Lower lobe of right lung (tissue), 2 donors: ENCODE results near the gene PLEKHH2. TPM values are rescaled to one million over a fixed set of nuclear protein-coding genes. Genes with fewer than 3 reads are reported as not detected.

Experiments
- ATAC-seq, 2 donors: fragments of 200-7000 bp; cut with Tn5 transposase; one replicate each; pipeline ENCODE4 v1.9.1; 2020 to 2022; ENCODE audit warnings: mild to moderate bottlenecking in 2 of 2, moderate library complexity in 2 of 2
- DNase-seq: peaks from one replicate; pipeline ENCODE4 v3.0.0-alpha.2; 2020
- H3K27ac ChIP-seq: fragments of 200-600 bp; one replicate; pipeline ENCODE4 v1.8.0; 2022
- H3K27me3 ChIP-seq: fragments of 200-600 bp; one replicate; pipeline ENCODE4 v1.8.0; 2022; ENCODE audit warnings: low read depth
- H3K36me3 ChIP-seq: fragments of 200-600 bp; one replicate; pipeline ENCODE4 v1.8.0; 2022; ENCODE audit warnings: mild to moderate bottlenecking
- H3K4me1 ChIP-seq: fragments of 200-600 bp; one replicate; pipeline ENCODE4 v1.8.0; 2022
- H3K4me3 ChIP-seq: fragments of 200-600 bp; one replicate; pipeline ENCODE4 v1.8.0; 2022; ENCODE audit warnings: mild to moderate bottlenecking
- H3K9me3 ChIP-seq: fragments of 200-600 bp; one replicate; pipeline ENCODE4 v1.8.0; 2022
- intact Hi-C: fragments of 100-400 bp; cut with DNase I; formaldehyde crosslinking; loops from one replicate; pipeline ENCODE4 v1.11.0; 2022
- total RNA-seq: library from RNA; stranded (reverse); fragmentation: NEBNext Ultra II Directional; extraction: Animal tissue kit (Norgen Biotek cat#: 25700); gene quantifications from one replicate; pipeline ENCODE4 v1.2.1, GENCODE V29; 2021
- TF ChIP-seq, protein P1 (sequence below): fragments of 200-600 bp; IDR thresholded peaks from one replicate; pipeline ENCODE4 v1.8.0; 2022; ENCODE audit warnings: antibody characterized with exemption, mild to moderate bottlenecking
- donor health status: DM: no; HTN: yes; CAD: no; lungs with severe emphysema.

Gene PLEKHH2
- total RNA-seq, 1 donor from 2014 or later = 42.0 TPM

DNA sequence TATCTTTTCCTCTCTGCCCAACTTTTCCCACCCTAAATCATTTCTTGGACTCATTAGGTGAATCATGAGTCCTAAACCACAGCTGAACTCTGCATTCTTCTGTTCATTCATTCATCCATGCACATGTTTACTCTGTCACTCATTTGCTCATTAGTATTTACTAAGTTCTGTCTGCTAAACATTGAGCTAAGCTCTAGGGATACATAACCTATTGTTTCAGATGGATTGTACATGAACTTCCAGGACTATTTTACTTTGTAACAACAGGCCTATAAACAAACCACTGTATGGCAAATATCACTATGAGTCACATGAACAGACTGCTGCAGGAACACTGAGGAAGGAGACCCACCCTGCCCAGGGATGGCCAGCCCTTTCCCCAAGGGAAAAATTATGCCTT, 122.1 kb downstream of the PLEKHH2 start:
- ATAC-seq (no peak), DNase-seq (no peak)
- intact Hi-C loops = no loop called here
- H3K4me1 ChIP-seq = no peaks in the 10 kb centered on the region
- no peaks in the 10 kb centered on the region for H3K9me3 ChIP-seq
- TF ChIP-seq, protein P1, sequence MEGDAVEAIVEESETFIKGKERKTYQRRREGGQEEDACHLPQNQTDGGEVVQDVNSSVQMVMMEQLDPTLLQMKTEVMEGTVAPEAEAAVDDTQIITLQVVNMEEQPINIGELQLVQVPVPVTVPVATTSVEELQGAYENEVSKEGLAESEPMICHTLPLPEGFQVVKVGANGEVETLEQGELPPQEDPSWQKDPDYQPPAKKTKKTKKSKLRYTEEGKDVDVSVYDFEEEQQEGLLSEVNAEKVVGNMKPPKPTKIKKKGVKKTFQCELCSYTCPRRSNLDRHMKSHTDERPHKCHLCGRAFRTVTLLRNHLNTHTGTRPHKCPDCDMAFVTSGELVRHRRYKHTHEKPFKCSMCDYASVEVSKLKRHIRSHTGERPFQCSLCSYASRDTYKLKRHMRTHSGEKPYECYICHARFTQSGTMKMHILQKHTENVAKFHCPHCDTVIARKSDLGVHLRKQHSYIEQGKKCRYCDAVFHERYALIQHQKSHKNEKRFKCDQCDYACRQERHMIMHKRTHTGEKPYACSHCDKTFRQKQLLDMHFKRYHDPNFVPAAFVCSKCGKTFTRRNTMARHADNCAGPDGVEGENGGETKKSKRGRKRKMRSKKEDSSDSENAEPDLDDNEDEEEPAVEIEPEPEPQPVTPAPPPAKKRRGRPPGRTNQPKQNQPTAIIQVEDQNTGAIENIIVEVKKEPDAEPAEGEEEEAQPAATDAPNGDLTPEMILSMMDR = no peak
- H3K27ac ChIP-seq = no peak overlapping the region
- no peaks in the 10 kb centered on the region for H3K36me3 ChIP-seq
- H3K27me3 ChIP-seq = no peaks in the 10 kb centered on the region
- no peak overlapping the region for H3K4me3 ChIP-seq

GRCh38 chr2:43762286-43762685, 125.2 kb downstream of the PLEKHH2 start:
- intact Hi-C loops = no loop called here
- Histone ChIP-seq H3K4me1 (no peaks in the 10 kb centered on the region), H3K27ac (no peak overlapping the region), H3K36me3 (peaks cover 13% of the 10 kb centered on the region), H3K27me3 (no peaks in the 10 kb centered on the region), H3K9me3 (no peaks in the 10 kb centered on the region), H3K4me3 (no peak overlapping the region)
- ATAC-seq (no peak), DNase-seq (no peak)
- TF ChIP-seq, protein P1 = no peak

DNA sequence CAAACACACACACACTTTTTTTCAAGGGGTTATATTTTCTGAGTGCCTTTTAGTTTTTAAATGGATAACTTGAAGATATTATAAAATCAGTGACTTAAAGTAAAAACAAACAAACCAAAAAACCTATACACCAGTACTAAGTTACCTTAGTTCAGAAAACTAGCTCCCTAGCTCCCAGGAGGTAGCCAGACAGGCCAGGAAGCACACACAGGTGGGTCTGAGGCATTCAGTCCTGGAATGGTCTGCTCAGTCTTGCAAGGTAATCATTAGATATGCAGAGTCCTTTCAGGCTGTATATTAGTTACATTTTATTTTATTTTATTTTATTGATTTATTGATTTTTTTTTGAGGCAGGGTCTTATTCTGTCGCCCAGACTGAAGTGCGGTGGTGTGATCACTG, 126.0 kb downstream of the PLEKHH2 start:
- H3K4me1 ChIP-seq = no peaks in the 10 kb centered on the region
- TF ChIP-seq, protein P1 = no peak
- DNase-seq (no peak), ATAC-seq (no peak)
- H3K9me3 ChIP-seq = no peaks in the 10 kb centered on the region
- H3K27me3 ChIP-seq = no peaks in the 10 kb centered on the region
- intact Hi-C loops = no loop called here
- peaks cover 13% of the 10 kb centered on the region for H3K36me3 ChIP-seq
- H3K4me3 ChIP-seq = no peak overlapping the region
- no peak overlapping the region for H3K27ac ChIP-seq

- H3K9me3 ChIP-seq = no peaks in the 10 kb centered on the region
- DNase-seq = no peak
- H3K27ac ChIP-seq = no peak overlapping the region
- TF ChIP-seq, protein P1 = no peak
- H3K36me3 ChIP-seq = peaks cover 13% of the 10 kb centered on the region
- no peak overlapping the region for H3K4me3 ChIP-seq
- no peaks in the 10 kb centered on the region for H3K27me3 ChIP-seq
- no peaks in the 10 kb centered on the region for H3K4me1 ChIP-seq
- intact Hi-C loops = no loop called here
- no peak for ATAC-seq
Measured at GRCh38 chr2:43764086-43764705, 127.1 kb downstream of the PLEKHH2 start.

DNA sequence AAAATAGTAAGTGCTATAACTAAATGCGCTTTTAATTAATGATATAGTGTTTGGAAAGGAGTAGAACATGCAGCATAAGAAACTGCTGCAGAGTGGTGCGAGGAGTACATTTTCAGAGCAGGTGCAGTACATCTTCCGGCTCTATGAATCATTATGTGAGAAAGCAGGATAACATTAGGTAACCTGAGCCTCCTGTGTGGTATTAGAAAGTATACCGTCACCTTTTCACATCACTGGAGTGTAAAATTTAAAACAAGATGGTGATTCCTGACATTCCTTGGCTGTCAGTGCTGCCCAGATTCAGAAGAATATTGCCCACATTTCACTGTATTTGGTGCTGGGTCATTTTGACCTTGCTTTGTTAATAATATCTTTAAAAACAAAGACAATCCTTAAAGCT, 128.9 kb downstream of the PLEKHH2 start:
- no peaks in the 10 kb centered on the region for H3K9me3 ChIP-seq
- no peak overlapping the region for H3K27ac ChIP-seq
- intact Hi-C loops = no loop called here
- TF ChIP-seq, protein P1 = no peak
- H3K4me1 ChIP-seq = no peaks in the 10 kb centered on the region
- H3K36me3 ChIP-seq = peaks cover 13% of the 10 kb centered on the region
- DNase-seq = no peak
- no peak for ATAC-seq
- H3K27me3 ChIP-seq = no peaks in the 10 kb centered on the region
- no peak overlapping the region for H3K4me3 ChIP-seq
